Measurements from ENCODE around the gene PRDM2.
"Not testable (repeated sequence)": the region's sequence is repeated elsewhere in the genome, so short reads cannot be mapped to it uniquely, and the experiment has no call there.

PRDM2 gene

GRCh38 chr1:13702425-13703127, 2.6 kb downstream of the PRDM2 start:
- no peak for DNase-seq

DNA sequence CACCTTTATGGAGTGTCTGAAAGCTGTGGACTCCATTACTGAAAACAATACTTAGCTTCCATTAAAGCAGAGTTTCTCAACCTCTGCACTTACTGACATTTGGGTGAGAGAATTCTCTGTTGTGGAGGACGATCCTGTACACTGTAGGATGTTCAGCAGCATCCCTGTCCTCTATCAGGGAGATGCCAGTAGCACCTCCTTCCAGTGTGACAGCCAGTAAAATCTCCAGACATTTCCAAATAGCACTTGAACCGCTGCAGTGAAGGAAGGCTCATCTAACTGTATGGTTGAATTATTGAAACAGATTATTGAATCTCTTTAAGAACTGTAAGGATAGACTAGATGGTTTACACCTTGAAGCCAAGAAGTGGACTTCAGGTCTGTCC, 3.1 kb downstream of the PRDM2 start:
- no peak for DNase-seq

- DNase-seq, result no peak
Measured at GRCh38 chr1:13703558-13704490, 3.8 kb downstream of the PRDM2 start.

- no peak for DNase-seq
Measured at GRCh38 chr1:13706046-13706445, 6.1 kb downstream of the PRDM2 start.

- no peak for DNase-seq
Measured at GRCh38 chr1:13707164-13707563, 7.2 kb downstream of the PRDM2 start.

DNA sequence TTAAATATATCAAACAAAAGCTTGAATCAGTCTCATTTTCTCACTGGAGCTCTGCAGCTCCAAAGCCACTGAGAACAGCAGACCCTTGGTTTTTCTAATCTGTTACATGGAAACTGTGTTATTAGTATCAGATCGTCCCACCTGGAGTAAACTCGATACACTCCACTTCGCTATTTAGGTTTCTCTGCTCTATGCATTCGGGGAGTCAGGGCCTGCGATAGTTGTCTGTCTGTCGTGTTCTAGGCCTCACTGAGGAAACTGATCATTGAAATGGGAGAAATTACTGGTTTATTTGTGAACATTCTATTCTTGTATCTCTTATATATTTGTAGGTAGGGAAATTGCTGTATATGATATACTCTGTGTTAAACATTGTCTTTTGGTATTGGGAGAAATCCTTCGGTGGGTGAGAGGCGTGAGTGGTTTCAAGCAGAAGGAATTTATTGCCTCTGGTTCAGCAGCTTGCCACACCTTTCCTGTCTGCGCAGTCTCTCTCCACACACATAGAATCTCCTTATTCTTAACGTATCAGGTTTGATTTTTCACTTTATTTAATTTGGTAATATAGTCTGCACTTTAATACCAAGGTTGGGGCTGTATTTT, 8.5 kb downstream of the PRDM2 start:
- no peak for DNase-seq

DNA sequence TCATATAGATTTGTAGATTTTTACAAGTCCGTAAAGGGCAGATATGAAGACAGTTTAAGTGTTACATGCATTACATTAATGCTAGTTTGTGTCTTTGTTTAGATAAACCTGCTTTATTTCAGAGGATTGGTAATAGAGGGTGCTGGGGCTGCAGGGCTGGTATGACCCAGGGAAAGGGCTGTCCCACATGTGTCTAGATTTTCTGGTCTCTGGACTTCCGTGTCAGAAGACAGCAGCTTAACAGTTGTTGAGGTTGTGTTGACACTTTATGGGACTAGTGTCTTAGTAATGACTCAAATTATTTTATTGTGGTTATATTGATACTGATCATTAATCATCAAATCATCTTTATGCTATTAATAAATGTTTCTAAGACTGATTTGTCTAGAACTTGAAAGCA, 10.1 kb downstream of the PRDM2 start:
- no peak for DNase-seq

GRCh38 chr1:13714851-13715250, 14.9 kb downstream of the PRDM2 start:
- no peak for DNase-seq

DNA sequence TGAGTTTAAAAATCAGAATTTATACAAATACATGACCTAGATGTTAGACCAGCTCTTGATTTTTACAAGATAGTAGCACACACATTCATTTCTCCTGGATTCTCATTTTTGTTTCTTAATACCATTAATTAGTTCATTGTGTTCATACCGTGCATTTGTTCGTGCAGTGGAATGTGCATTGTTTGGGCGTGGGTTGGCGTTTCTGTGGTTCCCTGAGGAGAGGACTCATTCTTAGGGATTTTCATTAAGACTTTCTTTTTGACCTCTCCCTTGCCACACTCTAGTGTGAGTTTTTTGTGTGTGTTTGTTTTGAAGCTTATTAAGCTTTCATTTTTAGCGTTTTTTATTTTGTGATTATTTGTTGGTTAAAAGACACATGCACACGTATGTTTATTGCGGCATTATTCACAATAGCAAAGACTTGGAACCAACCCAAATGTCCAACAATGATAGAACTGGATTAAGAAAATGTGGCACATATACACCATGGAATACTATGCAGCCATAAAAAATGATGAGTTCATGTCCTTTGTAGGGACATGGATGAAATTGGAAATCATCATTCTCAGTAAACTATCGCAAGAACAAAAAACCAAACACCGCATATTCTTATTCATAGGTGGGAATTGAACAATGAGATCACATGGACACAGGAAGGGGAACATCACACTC, 15.8 kb downstream of the PRDM2 start:
- DNase-seq, result not testable (repeated sequence)

- DNase-seq, result no peak
Measured at GRCh38 chr1:13722808-13723360, 22.9 kb downstream of the PRDM2 start.

DNA sequence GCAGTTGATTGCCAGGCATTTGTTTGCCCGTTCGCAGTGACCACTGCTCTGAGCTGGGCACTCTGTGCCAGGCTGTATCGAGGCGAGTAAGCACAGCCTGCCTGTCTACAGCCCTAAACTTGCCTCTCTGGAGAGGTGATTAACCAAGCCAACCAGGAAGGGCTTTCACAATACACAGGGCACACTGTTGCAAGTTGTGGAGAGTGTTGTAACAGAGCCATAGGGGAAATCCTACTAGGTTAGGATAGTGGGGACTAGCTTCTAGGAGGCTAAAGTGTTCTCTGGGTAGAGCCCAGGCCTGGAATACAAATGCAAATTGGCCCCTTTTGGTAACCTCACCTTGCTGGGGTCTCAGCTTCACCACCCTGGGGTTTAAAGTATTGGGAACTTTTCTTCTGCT, 23.8 kb downstream of the PRDM2 start:
- DNase-seq, result no peak

DNA sequence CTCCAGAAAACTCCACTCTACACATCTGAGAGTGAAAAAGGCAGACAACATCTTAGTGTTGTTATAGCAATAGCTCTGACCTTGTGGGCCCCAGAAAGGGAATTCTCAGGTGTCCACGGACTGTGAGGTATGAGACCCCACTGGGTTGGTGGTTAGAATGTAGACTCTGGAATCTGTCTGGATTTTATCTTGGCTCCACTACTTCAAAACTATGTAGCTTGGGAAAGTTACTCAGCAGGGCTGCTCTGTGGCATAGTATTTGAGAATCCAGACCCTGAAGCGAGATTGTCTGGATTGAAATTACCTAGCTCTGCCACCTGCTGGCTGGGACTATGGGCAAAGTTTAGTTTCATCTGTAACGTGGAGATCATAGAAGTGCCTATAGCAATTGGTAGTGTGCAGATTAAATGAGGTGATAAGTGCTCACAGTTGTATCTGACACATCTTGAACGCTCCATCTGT, 25.8 kb downstream of the PRDM2 start:
- DNase-seq, result no peak

DNA sequence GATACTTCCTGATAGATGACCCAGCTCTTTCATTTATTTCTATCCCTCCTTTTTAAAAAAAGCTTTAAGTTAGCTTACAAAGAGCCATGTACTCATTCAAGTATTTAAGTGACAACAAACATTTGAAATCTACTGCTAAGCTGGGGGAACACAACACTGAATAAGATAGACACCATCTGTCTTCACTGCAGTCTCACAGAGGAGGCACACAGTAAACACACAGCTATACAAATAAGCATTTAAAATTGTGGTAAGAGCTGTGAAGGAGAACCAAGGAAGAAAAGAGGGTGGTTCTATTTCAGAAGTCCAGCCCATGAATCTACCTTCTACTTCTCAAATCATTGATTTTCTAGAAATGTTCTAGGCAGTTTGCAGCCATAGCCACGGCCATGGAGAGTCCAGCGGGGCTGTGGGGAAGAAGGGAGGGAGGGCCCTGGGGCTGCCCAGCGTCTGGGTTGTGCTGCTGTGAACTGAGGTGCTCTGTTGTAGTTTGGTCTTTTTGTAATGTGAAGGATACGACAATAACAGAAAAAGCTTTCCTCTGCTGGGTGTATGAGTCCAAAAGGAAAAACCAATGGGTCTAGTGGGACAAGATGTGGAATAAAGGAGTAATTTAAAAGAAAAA, 28.2 kb downstream of the PRDM2 start:
- DNase-seq, result no peak

DNA sequence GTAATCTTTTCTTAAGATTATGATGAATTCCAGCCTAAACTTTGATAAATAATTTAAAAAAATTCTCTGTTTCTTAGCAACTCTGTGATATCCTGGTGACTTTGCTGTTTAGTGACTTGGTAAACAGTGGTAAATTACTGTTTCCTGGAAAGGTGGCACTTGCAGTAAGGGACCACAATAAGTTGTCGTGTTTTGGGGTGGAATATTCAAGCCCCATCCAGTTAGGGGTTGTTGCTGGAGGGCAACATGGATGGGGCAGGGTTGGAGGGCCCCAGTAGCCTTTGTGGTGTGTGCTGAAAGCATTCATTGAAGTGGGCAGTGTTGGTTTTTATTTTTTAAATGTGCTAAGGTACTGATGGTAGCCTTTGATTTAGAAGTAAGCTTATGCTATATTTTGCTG, 30.3 kb downstream of the PRDM2 start:
- DNase-seq, result no peak

- DNase-seq, result no peak
Measured at GRCh38 chr1:13730751-13731482, 30.9 kb downstream of the PRDM2 start.

DNA sequence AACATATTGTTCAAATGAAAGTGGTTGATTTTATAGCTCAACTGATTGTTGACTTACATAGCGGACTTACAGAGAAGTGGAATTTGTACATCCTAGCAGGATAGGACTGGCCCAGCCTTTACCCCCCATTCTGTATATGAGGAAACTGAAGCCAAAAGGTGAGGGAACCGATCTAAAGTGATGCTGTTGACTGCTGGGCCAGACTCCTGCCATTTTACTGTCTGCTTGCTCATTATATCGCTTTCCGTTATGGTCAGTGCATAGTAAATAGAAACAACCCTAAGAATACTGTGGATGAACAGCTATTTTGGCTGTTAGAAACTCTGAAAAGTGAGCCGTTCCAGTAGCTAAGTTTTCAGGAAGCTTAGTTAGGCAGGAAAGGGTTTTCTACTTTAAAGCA, 31.9 kb downstream of the PRDM2 start:
- DNase-seq, result no peak

DNA sequence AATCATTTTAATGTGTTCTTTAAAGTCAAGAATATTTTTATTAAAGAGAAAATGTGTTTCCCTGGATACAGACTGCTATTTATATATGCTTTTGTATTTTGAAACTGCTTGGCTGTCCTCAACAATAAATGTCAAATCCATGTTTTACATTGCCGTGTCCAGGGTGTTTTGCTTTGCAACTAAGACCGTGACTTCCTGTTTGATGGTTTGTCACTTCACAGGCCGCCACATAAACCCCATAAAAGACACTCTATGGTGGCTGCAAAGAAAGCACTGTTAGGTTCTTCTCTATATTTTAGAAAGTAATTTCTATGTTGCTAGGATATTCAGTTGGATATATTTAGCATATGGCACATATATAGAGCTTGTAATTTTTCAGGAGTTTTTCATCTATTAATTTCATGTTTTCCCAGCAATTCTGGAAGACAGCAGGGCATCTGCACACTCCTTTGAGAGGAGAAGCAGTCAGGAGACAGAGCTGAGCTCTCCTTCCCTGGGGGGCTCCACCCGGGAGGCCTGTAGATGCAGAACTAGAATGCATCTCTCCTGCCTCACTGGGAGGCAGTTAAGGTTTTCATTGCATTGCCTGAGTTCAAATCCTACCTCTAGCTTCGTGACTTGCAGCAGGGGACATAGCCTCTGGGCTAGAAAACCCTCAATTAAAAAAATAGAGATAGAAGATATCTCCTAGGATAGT, 33.1 kb downstream of the PRDM2 start:
- no peak for DNase-seq

GRCh38 chr1:13733711-13734110, 33.7 kb downstream of the PRDM2 start:
- no peak for DNase-seq

- no peak for DNase-seq
Measured at GRCh38 chr1:13735168-13735930, 35.4 kb downstream of the PRDM2 start.

DNA sequence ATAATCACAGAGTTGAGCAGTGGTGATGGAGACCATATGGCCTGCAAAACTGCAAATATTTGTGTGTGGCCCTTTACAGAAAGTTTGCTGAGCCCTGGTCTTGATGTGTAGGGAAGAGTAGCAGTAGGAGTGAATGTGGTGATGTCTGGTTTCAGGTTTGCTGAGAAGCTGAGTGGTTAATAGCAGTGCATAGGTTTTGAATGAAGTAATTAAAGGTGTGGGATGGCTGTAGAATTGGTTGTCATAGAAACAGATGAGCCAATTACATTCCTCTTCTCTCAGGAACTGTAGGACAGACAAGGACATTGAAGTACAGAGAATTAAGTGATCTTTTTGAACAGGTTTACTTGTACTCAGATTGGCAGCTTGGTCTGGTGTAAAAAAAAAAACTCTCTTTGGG, 37.4 kb downstream of the PRDM2 start:
- DNase-seq, result no peak
